Body of pancreas (tissue), 4 donors: ENCODE results near the gene NTPCR.

Source experiments
- CTCF ChIP-seq, 7 experiments: fragments of 450-650 bp in 4 of 7; fragments of 200-600 bp in 3 of 7; sonication (generic) in 3 of 7; IDR thresholded peaks; one replicate each; pipeline ENCODE4 v1.5.1; 2016 to 2019; ENCODE audit warnings: antibody characterized with exemption in 7 of 7
- POLR2A ChIP-seq, 3 donors: fragments of 450-650 bp; IDR thresholded peaks; one replicate each; pipeline ENCODE4 v1.6.1; 2016; ENCODE audit warnings: antibody characterized with exemption in 3 of 3, mild to moderate bottlenecking in 2 of 3

- TF ChIP-seq CTCF (IDR thresholded peaks at IDR 0.05), result no peak
- no peak for TF ChIP-seq POLR2A (IDR thresholded peaks at IDR 0.05)
Measured at GRCh38 chr1:232962761-232963745, 12.6 kb downstream of the NTPCR start.
